Left ventricle myocardium superior (tissue), 1 donor: ENCODE measurements around the gene KRTAP21-1. TPM values are rescaled to one million over a fixed set of nuclear protein-coding genes. Genes with fewer than 3 reads are reported as not detected.

ENCODE experiments used
- total RNA-seq: library from RNA; stranded (reverse); fragmentation: NEBNext Ultra II Directional; extraction: Animal tissue kit (Norgen Biotek cat#: 25700); gene quantifications from one replicate; pipeline ENCODE4 v1.2.1, GENCODE V29; 2021
- donor health status: DM: no; HTN: yes; CAD: no; lungs with severe emphysema.

The KRTAP21-1 gene
- total RNA-seq, 1 donor from 2014 or later, result not detected

Other genes with a start within 250 kb of the KRTAP21-1 start
- not detected for gene KRTAP19-6, start 213.6 kb downstream of the KRTAP21-1 start, total RNA-seq
- not detected for gene KRTAP19-7, start 194.1 kb downstream of the KRTAP21-1 start, total RNA-seq
- gene KRTAP22-2, start 165.0 kb downstream of the KRTAP21-1 start, total RNA-seq, result not detected
- gene KRTAP6-3, start 163.0 kb downstream of the KRTAP21-1 start, total RNA-seq, result not detected
- not detected for gene KRTAP6-2, start 156.5 kb downstream of the KRTAP21-1 start, total RNA-seq
- not detected for gene KRTAP22-1, start 154.3 kb downstream of the KRTAP21-1 start, total RNA-seq
- not detected for gene KRTAP6-1, start 141.5 kb downstream of the KRTAP21-1 start, total RNA-seq
- not detected for gene KRTAP20-1, start 139.0 kb downstream of the KRTAP21-1 start, total RNA-seq
- not detected for gene KRTAP20-4, start 134.8 kb downstream of the KRTAP21-1 start, total RNA-seq
- not detected for gene KRTAP20-2, start 120.2 kb downstream of the KRTAP21-1 start, total RNA-seq
- gene KRTAP20-3, start 112.6 kb downstream of the KRTAP21-1 start, total RNA-seq, result not detected
- not detected for gene KRTAP21-3, start 36.7 kb downstream of the KRTAP21-1 start, total RNA-seq
- not detected for gene KRTAP21-2, start 8.2 kb downstream of the KRTAP21-1 start, total RNA-seq
- gene KRTAP8-1, start 57.8 kb upstream of the KRTAP21-1 start, total RNA-seq, result not detected
- gene KRTAP7-1, start 74.3 kb upstream of the KRTAP21-1 start, total RNA-seq, result not detected
- gene KRTAP11-1, start 126.2 kb upstream of the KRTAP21-1 start, total RNA-seq, result not detected